ENCODE data around the gene SLC6A20.

SLC6A20 gene

DNA sequence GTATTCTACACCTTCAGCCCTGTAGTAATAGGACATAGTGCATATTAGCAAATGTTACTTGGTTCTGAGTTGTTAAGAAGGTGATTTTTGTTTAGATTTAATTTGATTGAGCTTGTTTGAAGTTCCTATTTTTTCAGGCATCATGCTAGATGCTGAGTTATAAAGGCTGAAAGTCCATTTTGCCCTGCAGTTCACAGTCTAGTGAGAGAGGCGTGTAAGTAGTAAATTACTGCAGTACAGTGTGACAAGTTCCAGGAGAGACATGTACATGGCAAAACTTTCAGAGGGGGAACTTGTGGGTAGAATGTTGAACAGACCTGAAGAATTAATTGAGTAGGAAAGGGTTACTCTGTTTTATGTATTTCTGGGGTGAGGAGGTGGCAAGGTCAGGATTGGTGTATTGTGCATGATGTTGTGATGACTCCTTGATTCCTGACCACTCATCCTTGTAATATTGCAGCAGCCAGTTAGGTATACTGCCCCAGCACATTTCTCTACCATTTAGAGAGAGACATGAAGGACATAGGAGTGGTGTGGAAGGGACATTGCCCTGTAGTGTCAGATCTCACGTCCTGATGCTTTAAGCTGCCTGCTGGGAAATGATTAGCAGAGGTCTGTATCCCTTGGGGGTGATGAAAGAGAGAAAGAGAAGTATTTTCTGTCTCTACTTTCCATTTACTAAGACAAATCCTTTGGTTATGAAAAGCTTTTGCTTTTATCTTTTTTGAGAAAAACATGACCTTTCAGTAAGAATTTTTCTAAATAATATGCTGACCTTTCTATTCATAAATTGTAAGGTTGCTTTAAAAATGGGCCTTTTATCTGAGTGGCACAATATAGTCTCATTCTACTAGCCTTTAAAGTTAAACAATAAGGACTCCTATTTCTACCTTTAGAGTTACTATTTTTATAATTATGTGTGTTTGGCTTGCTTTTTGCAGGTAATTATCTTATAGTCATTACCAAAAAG lies 90.2 kb downstream of the SLC6A20 start:
- TF ChIP-seq, protein P1, sequence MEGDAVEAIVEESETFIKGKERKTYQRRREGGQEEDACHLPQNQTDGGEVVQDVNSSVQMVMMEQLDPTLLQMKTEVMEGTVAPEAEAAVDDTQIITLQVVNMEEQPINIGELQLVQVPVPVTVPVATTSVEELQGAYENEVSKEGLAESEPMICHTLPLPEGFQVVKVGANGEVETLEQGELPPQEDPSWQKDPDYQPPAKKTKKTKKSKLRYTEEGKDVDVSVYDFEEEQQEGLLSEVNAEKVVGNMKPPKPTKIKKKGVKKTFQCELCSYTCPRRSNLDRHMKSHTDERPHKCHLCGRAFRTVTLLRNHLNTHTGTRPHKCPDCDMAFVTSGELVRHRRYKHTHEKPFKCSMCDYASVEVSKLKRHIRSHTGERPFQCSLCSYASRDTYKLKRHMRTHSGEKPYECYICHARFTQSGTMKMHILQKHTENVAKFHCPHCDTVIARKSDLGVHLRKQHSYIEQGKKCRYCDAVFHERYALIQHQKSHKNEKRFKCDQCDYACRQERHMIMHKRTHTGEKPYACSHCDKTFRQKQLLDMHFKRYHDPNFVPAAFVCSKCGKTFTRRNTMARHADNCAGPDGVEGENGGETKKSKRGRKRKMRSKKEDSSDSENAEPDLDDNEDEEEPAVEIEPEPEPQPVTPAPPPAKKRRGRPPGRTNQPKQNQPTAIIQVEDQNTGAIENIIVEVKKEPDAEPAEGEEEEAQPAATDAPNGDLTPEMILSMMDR (IDR thresholded peaks at IDR 0.05; ENCODE audit: low read depth, low read length), result no peak
- no peak for DNase-seq
- H3K4me3 ChIP-seq (ENCODE audit: low read depth, low read length), result no peak overlapping the region
- H3K9me3 ChIP-seq (ENCODE audit: severe bottlenecking), result no peaks in the 10 kb centered on the region
- peaks cover 37% of the 10 kb centered on the region for H3K36me3 ChIP-seq
- no peaks in the 10 kb centered on the region for H3K27me3 ChIP-seq (ENCODE audit: insufficient read depth, low read depth, severe bottlenecking)
- no peak overlapping the region for H3K27ac ChIP-seq

Data from WERI-Rb-1 (cell line).